HepG2 (cell line): Measurements from ENCODE around the gene CACNA1D. TPM values are rescaled to one million over a fixed set of nuclear protein-coding genes. Genes with fewer than 3 reads are reported as not detected.

ENCODE experiments used
- ATAC-seq: fragments of 200-7000 bp; cut with Tn5 transposase; 3 replicates; pipeline ENCODE4 v1.9.1; 2020; ENCODE audit warnings: mild to moderate bottlenecking, moderate library complexity
- BruUV-seq: library from RNA; stranded (reverse); fragments of 400-500 nt; replicated peaks from 2 replicates; lab custom pipeline; 2021; lab: Mats Ljungman, UMichigan
- CTCF ChIA-PET: fragments of 300-600 bp; formaldehyde crosslinking; extraction: SDS; loops from one replicate; lab custom pipeline; 2021; ENCODE audit warnings: low total read pairs, inconsistent platforms, low intra/inter-chr PET ratio; lab: Yijun Ruan, JAX
- POLR2A ChIA-PET: fragments of 350-600 bp; sonication (Branson Sonifier 250); formaldehyde crosslinking; loops from one replicate; lab custom pipeline; 2020; ENCODE audit warnings: antibody characterized with exemption, inconsistent platforms; lab: Yijun Ruan, JAX
- DNase-seq: peaks from one replicate; pipeline ENCODE4 v3.0.0-alpha.2; 2015; ENCODE audit warnings: low spot score
- FAIRE-seq: peaks from 3 replicates; lab custom pipeline; 2011; peaks lifted over from hg19 to GRCh38; lab: Jason Lieb, UNC
- H2AFZ ChIP-seq: one replicate; pipeline ENCODE4 v1.6.1; 2011; ENCODE audit warnings: low read length, inconsistent platforms
- H3K27ac ChIP-seq: fragments of 300-600 bp; 3 replicates; pipeline ENCODE4 v1.8.0; 2011; ENCODE audit warnings: mixed run types, mild to moderate bottlenecking, mixed read lengths, low read length, inconsistent platforms; ENCODE audit not compliant: insufficient read depth; ENCODE audit errors: extremely low read length
- H3K27me3 ChIP-seq, 2 experiments: fragments of 200-600 bp in 1 of 2; 2 replicates in 1 of 2; 3 replicates in 1 of 2; pipeline versions ENCODE4 v1.6.0 to v1.8.0; 2011; ENCODE audit warnings: low read length in 2 of 2, mild to moderate bottlenecking in 2 of 2, moderate library complexity in 2 of 2, inconsistent platforms in 1 of 2; ENCODE audit not compliant: insufficient read depth in 2 of 2, control insufficient read depth in 1 of 2
- H3K36me3 ChIP-seq, 2 experiments: fragments of 200-600 bp in 1 of 2; replicated peaks in 1 of 2; 2 replicates in 1 of 2; 3 replicates in 1 of 2; pipeline versions ENCODE4 v1.5.1 to v1.8.0; 2011; ENCODE audit warnings: low read length in 2 of 2, inconsistent platforms in 1 of 2; ENCODE audit not compliant: insufficient read depth in 2 of 2, control insufficient read depth in 1 of 2
- H3K4me1 ChIP-seq: 2 replicates; pipeline ENCODE4 v1.5.1; 2012; ENCODE audit warnings: low read length, inconsistent platforms; ENCODE audit not compliant: insufficient read depth
- H3K4me2 ChIP-seq: 2 replicates; pipeline ENCODE4 v1.6.0; 2011; ENCODE audit warnings: low read depth, low read length, inconsistent platforms
- H3K4me3 ChIP-seq, 3 experiments: fragments of 200-600 bp in 1 of 3; sonication (generic), shearing (Covaris generic) in 1 of 3; replicated peaks in 1 of 3; 2 replicates each; pipeline ENCODE4 v1.5.1; 2011 to 2016; ENCODE audit warnings: low read length in 3 of 3, inconsistent platforms in 2 of 3, low read depth in 2 of 3, mild to moderate bottlenecking in 2 of 3, control low read depth in 1 of 3, mixed read lengths in 1 of 3; ENCODE audit not compliant: insufficient read depth in 1 of 3
- H3K79me2 ChIP-seq: one replicate; pipeline ENCODE4 v1.6.1; 2011; ENCODE audit warnings: low read length, inconsistent platforms; ENCODE audit not compliant: insufficient read depth
- H3K9ac ChIP-seq: 2 replicates; pipeline ENCODE4 v1.6.0; 2011; ENCODE audit warnings: mild to moderate bottlenecking, low read depth, low read length, inconsistent platforms; ENCODE audit not compliant: insufficient read depth
- H3K9me3 ChIP-seq: 2 replicates; pipeline ENCODE4 v1.5.1; 2012; ENCODE audit warnings: mild to moderate bottlenecking, low read length
- H4K20me1 ChIP-seq: 2 replicates; pipeline ENCODE4 v1.6.0; 2011; ENCODE audit warnings: inconsistent platforms, mild to moderate bottlenecking, low read length, moderate library complexity; ENCODE audit not compliant: insufficient read depth
- ADNP ChIP-seq: sonication (generic); formaldehyde crosslinking; IDR thresholded peaks from 2 replicates; pipeline ENCODE4 v1.4.0; 2020; ENCODE audit warnings: missing genetic modification reagents
- FOSL2 ChIP-seq: sonication (generic); formaldehyde crosslinking; IDR thresholded peaks from 2 replicates; pipeline ENCODE4 v1.4.0; 2020; ENCODE audit warnings: missing genetic modification reagents
- FOXM1 ChIP-seq: sonication (generic); formaldehyde crosslinking; IDR thresholded peaks from 2 replicates; pipeline ENCODE4 v1.5.0; 2020; ENCODE audit warnings: missing genetic modification reagents
- HMG20A ChIP-seq: IDR thresholded peaks from 2 replicates; pipeline ENCODE4 v1.6.1; 2016; ENCODE audit warnings: borderline replicate concordance
- ISX ChIP-seq: sonication (generic); formaldehyde crosslinking; conservative IDR thresholded peaks from 2 replicates; pipeline ENCODE4 v1.5.0; 2020; ENCODE audit warnings: missing genetic modification reagents
- MXD3 ChIP-seq: IDR thresholded peaks from 2 replicates; pipeline ENCODE4 v1.6.1; 2016; ENCODE audit warnings: mild to moderate bottlenecking, missing biosample characterization, missing genetic modification reagents
- PLSCR1 ChIP-seq: sonication (generic); formaldehyde crosslinking; IDR thresholded peaks from 2 replicates; pipeline ENCODE4 v1.5.0; 2020; ENCODE audit warnings: missing genetic modification reagents, mild to moderate bottlenecking, borderline replicate concordance
- SPEN ChIP-seq: sonication (generic); formaldehyde crosslinking; IDR thresholded peaks from 2 replicates; pipeline ENCODE4 v1.5.1; 2020; ENCODE audit warnings: low read depth, mild to moderate bottlenecking, missing genetic modification reagents
- THAP7 ChIP-seq: sonication (generic); formaldehyde crosslinking; IDR thresholded peaks from 2 replicates; pipeline ENCODE4 v1.8.1; 2023; ENCODE audit warnings: mild to moderate bottlenecking, missing genetic modification reagents
- ZBTB46 ChIP-seq: sonication (generic); formaldehyde crosslinking; IDR thresholded peaks from 2 replicates; pipeline ENCODE4 v1.4.0; 2020; ENCODE audit warnings: mild to moderate bottlenecking, missing genetic modification reagents, borderline replicate concordance
- ZFP90 ChIP-seq: sonication (generic); formaldehyde crosslinking; IDR thresholded peaks from 2 replicates; pipeline ENCODE4 v1.8.0; 2022; ENCODE audit warnings: missing genetic modification reagents, mild to moderate bottlenecking, inconsistent platforms, borderline replicate concordance
- ZHX2 ChIP-seq, 2 experiments: sonication (generic) in 1 of 2; formaldehyde crosslinking in 1 of 2; IDR thresholded peaks; 2 replicates each; pipeline versions ENCODE4 v1.6.1 to v1.9.0; 2014 to 2022; ENCODE audit warnings: antibody characterized with exemption in 1 of 2, borderline replicate concordance in 1 of 2, inconsistent platforms in 1 of 2, low read depth in 1 of 2, missing genetic modification reagents in 1 of 2
- ZNF629 ChIP-seq: sonication (generic); formaldehyde crosslinking; conservative IDR thresholded peaks from 2 replicates; pipeline ENCODE4 v1.5.0; 2020; ENCODE audit warnings: missing genetic modification reagents
- WGBS: methylation state at CpG from one replicate; pipeline ENCODE4 v1.1.6; 2017; ENCODE audit warnings: low lambda C conversion rate; 5-methylcytosine and 5-hydroxymethylcytosine counted together
- in situ Hi-C: cut with HindIII; loops from 2 replicates; pipeline ENCODE4 v1.10.0; 2017; ENCODE audit warnings: low pct_unique_long_range_greater_than_20kb; ENCODE audit not compliant: extremely low pct_ligation_motif_present
- intact Hi-C: fragments of 100-400 bp; cut with micrococcal nuclease; formaldehyde crosslinking; loops from one replicate; pipeline ENCODE4 v1.10.0; 2022; ENCODE audit not compliant: unreplicated experiment
- polyA plus RNA-seq, 8 experiments: library from polyadenylated mRNA; depleted of rRNA in 3 of 8; stranded (reverse) in 7 of 8; unstranded in 1 of 8; fragments of >200 nt; fragmentation: Illumina TruSeq in 4 of 8; extraction: Trizol in 4 of 8; gene quantifications; 2 replicates each; pipeline versions ENCODE4 v1.2.1 to v1.2.3, GENCODE V29; 2011 to 2016; ENCODE audit warnings: low read depth in 4 of 8, missing spikeins in 1 of 8, mixed read lengths in 1 of 8; ENCODE audit not compliant: insufficient read depth in 1 of 8
- total RNA-seq, 5 experiments: library from RNA; depleted of rRNA; stranded (reverse); fragments of >200 nt; fragmentation: Illumina TruSeq; extraction: Trizol; gene quantifications; 2 replicates each; pipeline ENCODE4 v1.2.3, GENCODE V29; 2016; ENCODE audit warnings: low read depth in 1 of 5

Gene CACNA1D
- total and polyA plus RNA-seq, 2 of the 13 experiments (the other 11 are each of a cell fraction or from before 2014, with no cell fraction given) = 0.26 to 0.38 TPM

GRCh38 chr3:53553200-53553599, 58.8 kb downstream of the CACNA1D start (continued):
- TF ChIP-seq PLSCR1 (CRISPR knock-in tag) (no peak), ZBTB46 (CRISPR knock-in tag) (no peak), ADNP (CRISPR knock-in tag) (no peak), ZNF629 (CRISPR knock-in tag) (no peak)

- ATAC-seq (no peak), DNase-seq (no peak), FAIRE-seq (no peak)
- ChIA-PET CTCF (no interaction called here), POLR2A (no interaction called here)
- Histone ChIP-seq H3K4me3 (no peak overlapping the region), H2AFZ (no peak overlapping the region), H3K9me3 (no peaks in the 10 kb centered on the region), H3K4me1 (no peaks in the 10 kb centered on the region), H3K36me3 (no peaks in the 10 kb centered on the region), H3K27ac (no peak overlapping the region), H3K27me3 (peaks cover 0 to 2% of the 10 kb centered on the region in 2 experiments; a peak in 1 of 5 replicates), H3K9ac (no peak overlapping the region), H3K4me2 (no peak overlapping the region), H3K79me2 (no peaks in the 10 kb centered on the region), H4K20me1 (no peaks in the 10 kb centered on the region)
- in situ Hi-C loops = no loop called here
- BruUV-seq = no TSS peak
- WGBS = 81% methylated on average over 4 of the region's 4 CpGs
- intact Hi-C loops = no loop called here
- TF ChIP-seq MXD3 (CRISPR knock-in tag) (no peak), FOXM1 (no peak), SPEN (CRISPR knock-in tag) (no peak), FOSL2 (CRISPR knock-in tag) (no peak), HMG20A (no peak), THAP7 (CRISPR knock-in tag) (no peak), ZFP90 (CRISPR knock-in tag) (no peak), ISX (no peak), ZHX2 (IDR thresholded peaks at IDR 0.05; ENCODE audit: low read depth) (no peak), ZHX2 (CRISPR knock-in tag; IDR thresholded peaks at IDR 0.05; ENCODE audit: borderline replicate concordance) (no peak)
Measured at GRCh38 chr3:53554559-53555067, 60.2 kb downstream of the CACNA1D start.
